SK-N-SH (cell line): ENCODE measurements around the gene GLIPR1L2. TPM values are rescaled to one million over a fixed set of nuclear protein-coding genes. Genes with fewer than 3 reads are reported as not detected.

Source experiments
- CTCF ChIA-PET: fragments of 300-600, 350-600 bp; formaldehyde crosslinking; extraction: SDS; loops from one replicate; lab custom pipeline; 2021; lab: Yijun Ruan, JAX
- POLR2A ChIA-PET: fragments of 350-600 bp; sonication (Branson Sonifier 250); formaldehyde crosslinking; extraction: SDS; loops from one replicate; lab custom pipeline; 2020; ENCODE audit warnings: antibody characterized with exemption, inconsistent platforms; lab: Yijun Ruan, JAX
- DNase-seq: peaks from one replicate; pipeline ENCODE4 v3.0.0; 2012
- H2AFZ ChIP-seq: fragments of 200-600 bp; sonication (generic); 2 replicates; pipeline ENCODE4 v1.8.1; 2016; ENCODE audit warnings: antibody characterized with exemption, mild to moderate bottlenecking, low read depth
- H3F3A ChIP-seq: fragments of 200-600 bp; sonication (generic); replicated peaks from 2 replicates; pipeline ENCODE3; 2016; ENCODE audit warnings: antibody characterized with exemption, mild to moderate bottlenecking; ENCODE audit not compliant: insufficient read depth
- H3K27ac ChIP-seq, 2 experiments: fragments of 200-500 bp in 1 of 2; fragments of 200-600 bp in 1 of 2; sonication (Bioruptor generic) in 1 of 2; sonication (generic), shearing (Covaris generic) in 1 of 2; 2 replicates each; pipeline versions ENCODE4 v1.5.1 to v1.6.1; 2014 to 2016; ENCODE audit warnings: low read depth in 2 of 2, inconsistent platforms in 1 of 2, low read length in 1 of 2, mild to moderate bottlenecking in 1 of 2, mixed read lengths in 1 of 2
- H3K27me3 ChIP-seq: fragments of 200-600 bp; sonication (generic), shearing (Covaris generic); 2 replicates; pipeline ENCODE4 v1.6.1; 2016; ENCODE audit warnings: mixed run types; ENCODE audit not compliant: insufficient read depth
- H3K36me3 ChIP-seq, 2 experiments: fragments of 200-500 bp in 1 of 2; fragments of 200-600 bp in 1 of 2; sonication (Bioruptor generic) in 1 of 2; sonication (generic) in 1 of 2; replicated peaks in 1 of 2; 2 replicates each; pipeline versions ENCODE3 to v1.5.1; 2014 to 2016; ENCODE audit warnings: low read length in 1 of 2, mild to moderate bottlenecking in 1 of 2; ENCODE audit not compliant: insufficient read depth in 2 of 2, control insufficient read depth in 1 of 2
- H3K4me1 ChIP-seq, 2 experiments: fragments of 200-500 bp in 1 of 2; fragments of 200-600 bp in 1 of 2; sonication (Bioruptor generic) in 1 of 2; sonication (generic), shearing (Covaris generic) in 1 of 2; 2 replicates each; pipeline versions ENCODE4 v1.5.1 to v1.6.1; 2014 to 2016; ENCODE audit warnings: low read depth in 1 of 2, low read length in 1 of 2, mixed run types in 1 of 2; ENCODE audit not compliant: insufficient read depth in 2 of 2, control insufficient read depth in 1 of 2
- H3K4me2 ChIP-seq: fragments of 200-600 bp; sonication (generic), shearing (Covaris generic); 2 replicates; pipeline ENCODE4 v1.6.1; 2017; ENCODE audit warnings: mixed run types
- H3K4me3 ChIP-seq, 2 experiments: fragments of 200-500 bp in 1 of 2; fragments of 200-600 bp in 1 of 2; sonication (Bioruptor generic) in 1 of 2; sonication (generic), shearing (Covaris generic) in 1 of 2; 2 replicates each; pipeline versions ENCODE4 v1.5.1 to v1.8.1; 2014 to 2016; ENCODE audit warnings: low read depth in 2 of 2, inconsistent platforms in 1 of 2, low read length in 1 of 2, mild to moderate bottlenecking in 1 of 2, mixed read lengths in 1 of 2, moderate library complexity in 1 of 2
- H3K79me2 ChIP-seq: fragments of 200-600 bp; sonication (generic); 2 replicates; pipeline ENCODE4 v1.8.1; 2017; ENCODE audit warnings: mild to moderate bottlenecking; ENCODE audit not compliant: insufficient read depth
- H3K9ac ChIP-seq: fragments of 200-600 bp; sonication (generic); 2 replicates; pipeline ENCODE4 v1.6.1; 2017; ENCODE audit warnings: mixed run types
- H3K9me2 ChIP-seq: fragments of 200-600 bp; sonication (generic); 2 replicates; pipeline ENCODE4 v1.6.1; 2017; ENCODE audit warnings: mixed run types
- H3K9me3 ChIP-seq: fragments of 200-600 bp; sonication (generic); 2 replicates; pipeline ENCODE4 v1.6.1; 2017; ENCODE audit warnings: mixed run types, mild to moderate bottlenecking, moderate library complexity
- H4K20me1 ChIP-seq: fragments of 200-600 bp; sonication (generic); 2 replicates; pipeline ENCODE4 v1.6.1; 2017; ENCODE audit warnings: mild to moderate bottlenecking, mixed run types; ENCODE audit not compliant: insufficient read depth
- EP300 ChIP-seq, 2 experiments: IDR thresholded peaks; 2 replicates each; pipeline versions ENCODE4 v1.4.0 to v1.6.1; 2012; ENCODE audit warnings: borderline replicate concordance in 1 of 2, low read depth in 1 of 2, low read length in 1 of 2
- FOSL2 ChIP-seq: IDR thresholded peaks from 2 replicates; pipeline ENCODE4 v1.4.0; 2012; ENCODE audit warnings: low read depth, mild to moderate bottlenecking, moderate library complexity, borderline replicate concordance
- FOXM1 ChIP-seq: IDR thresholded peaks from 2 replicates; pipeline ENCODE4 v1.4.0; 2012; ENCODE audit warnings: low read depth, mild to moderate bottlenecking
- IRF3 ChIP-seq: fragments of 150-350 bp; IDR thresholded peaks from 2 replicates; pipeline ENCODE4 v1.6.1; 2016; ENCODE audit warnings: mild to moderate bottlenecking, low read depth, low read length
- POLR2AphosphoS5 ChIP-seq: IDR thresholded peaks from 2 replicates; pipeline ENCODE4 v1.6.1; 2012; ENCODE audit warnings: low read depth, low read length
- RCOR1 ChIP-seq: fragments of 150-350 bp; IDR thresholded peaks from 2 replicates; pipeline ENCODE4 v1.6.1; 2017; ENCODE audit warnings: antibody characterized with exemption, low read length
- RFX5 ChIP-seq: IDR thresholded peaks from 2 replicates; pipeline ENCODE4 v1.6.1; 2012; ENCODE audit warnings: mild to moderate bottlenecking, improper control_type of control experiment, low read length
- SIN3A ChIP-seq: IDR thresholded peaks from 2 replicates; pipeline ENCODE4 v1.6.1; 2012; ENCODE audit warnings: low read depth, mild to moderate bottlenecking, low read length, moderate library complexity, borderline replicate concordance
- TCF12 ChIP-seq: IDR thresholded peaks from 2 replicates; pipeline ENCODE4 v1.4.0; 2012
- USF1 ChIP-seq: IDR thresholded peaks from 2 replicates; pipeline ENCODE4 v1.4.0; 2012; ENCODE audit warnings: low read depth, borderline replicate concordance
- USF2 ChIP-seq: fragments of 150-350 bp; IDR thresholded peaks from 2 replicates; pipeline ENCODE4 v1.6.1; 2017; ENCODE audit warnings: antibody characterized with exemption, low read length, low read depth, borderline replicate concordance
- ZBTB33 ChIP-seq: IDR thresholded peaks from 2 replicates; pipeline ENCODE4 v1.4.0; 2012; ENCODE audit warnings: low read depth, borderline replicate concordance
- WGBS: methylation state at CpG from one replicate; pipeline ENCODE4 v1.1.6; 2017; ENCODE audit warnings: low lambda C conversion rate; 5-methylcytosine and 5-hydroxymethylcytosine counted together
- polyA plus RNA-seq, 3 experiments: library from polyadenylated mRNA; depleted of rRNA; stranded (reverse); fragments of >200 nt; gene quantifications; 2 replicates each; pipeline ENCODE4 v1.2.3, GENCODE V29; 2012

The GLIPR1L2 gene
- polyA plus RNA-seq, 1 of the 3 experiments (the other 2 are of a cell fraction): 0.13 TPM

GRCh38 chr12:75437564-75437963, 46.7 kb downstream of the GLIPR1L2 start:
- ChIA-PET CTCF (interaction anchor here (0.6 kb wide), 1 partner anchor 136 kb away, joined by 3 read pairs; no protein-coding TSS in a partner anchor), POLR2A (no interaction called here)
- no peaks in the 10 kb centered on the region for H3K36me3 ChIP-seq
- H3K4me1 ChIP-seq: no peaks in the 10 kb centered on the region
- H3F3A ChIP-seq: peaks cover 8% of the 10 kb centered on the region
- H3K9ac ChIP-seq: no peak overlapping the region
- no peaks in the 10 kb centered on the region for H3K27me3 ChIP-seq
- no peaks in the 10 kb centered on the region for H3K79me2 ChIP-seq
- no peak for DNase-seq
- no peak overlapping the region for H2AFZ ChIP-seq
- H3K9me2 ChIP-seq: no peaks in the 10 kb centered on the region
- no peak overlapping the region for H3K4me2 ChIP-seq
- TF ChIP-seq SIN3A (no peak), FOSL2 (no peak), POLR2AphosphoS5 (no peak), USF1 (no peak), IRF3 (no peak), EP300 (IDR thresholded peaks at IDR 0.05; ENCODE audit: borderline replicate concordance in 1 of 2, low read depth in 1 of 2, low read length in 1 of 2) (no peak), USF2 (no peak), TCF12 (no peak)
- no peak overlapping the region for H3K4me3 ChIP-seq
- WGBS: 36% methylated on average over 2 of the region's 2 CpGs
- no peak overlapping the region for H3K27ac ChIP-seq
- 0 out of 2 replicates have a peak, but pooled peaks cover 12% of the 10 kb centered on the region for H3K9me3 ChIP-seq
- no peaks in the 10 kb centered on the region for H4K20me1 ChIP-seq

- Histone ChIP-seq H3K27me3 (no peaks in the 10 kb centered on the region), H3K4me1 (no peaks in the 10 kb centered on the region), H3K4me2 (no peak overlapping the region), H3F3A (peaks cover 8% of the 10 kb centered on the region), H2AFZ (no peak overlapping the region), H3K79me2 (no peaks in the 10 kb centered on the region), H3K4me3 (no peak overlapping the region), H4K20me1 (no peaks in the 10 kb centered on the region), H3K9me3 (0 out of 2 replicates have a peak, but pooled peaks cover 12% of the 10 kb centered on the region), H3K9ac (no peak overlapping the region), H3K36me3 (no peaks in the 10 kb centered on the region), H3K9me2 (no peaks in the 10 kb centered on the region), H3K27ac (no peak overlapping the region)
- TF ChIP-seq ZBTB33: no peak
- no peak for TF ChIP-seq RCOR1
- no peak for TF ChIP-seq RFX5
- no peak for TF ChIP-seq USF2
- TF ChIP-seq FOXM1: no peak
- CTCF ChIA-PET: interaction anchor here (0.6 kb wide), 1 partner anchor 137 kb away, joined by 3 read pairs; no protein-coding TSS in a partner anchor
- POLR2A ChIA-PET: no interaction called here
- DNase-seq: no peak
- 51% methylated on average over 3 of the region's 4 CpGs for WGBS
Measured at GRCh38 chr12:75438059-75438754, 47.3 kb downstream of the GLIPR1L2 start.
